ENCODE results near the gene CSMD2. TPM values are rescaled to one million over a fixed set of nuclear protein-coding genes. Genes with fewer than 3 reads are reported as not detected.

The CSMD2 gene
- total RNA-seq: not detected in 2 replicates

DNA sequence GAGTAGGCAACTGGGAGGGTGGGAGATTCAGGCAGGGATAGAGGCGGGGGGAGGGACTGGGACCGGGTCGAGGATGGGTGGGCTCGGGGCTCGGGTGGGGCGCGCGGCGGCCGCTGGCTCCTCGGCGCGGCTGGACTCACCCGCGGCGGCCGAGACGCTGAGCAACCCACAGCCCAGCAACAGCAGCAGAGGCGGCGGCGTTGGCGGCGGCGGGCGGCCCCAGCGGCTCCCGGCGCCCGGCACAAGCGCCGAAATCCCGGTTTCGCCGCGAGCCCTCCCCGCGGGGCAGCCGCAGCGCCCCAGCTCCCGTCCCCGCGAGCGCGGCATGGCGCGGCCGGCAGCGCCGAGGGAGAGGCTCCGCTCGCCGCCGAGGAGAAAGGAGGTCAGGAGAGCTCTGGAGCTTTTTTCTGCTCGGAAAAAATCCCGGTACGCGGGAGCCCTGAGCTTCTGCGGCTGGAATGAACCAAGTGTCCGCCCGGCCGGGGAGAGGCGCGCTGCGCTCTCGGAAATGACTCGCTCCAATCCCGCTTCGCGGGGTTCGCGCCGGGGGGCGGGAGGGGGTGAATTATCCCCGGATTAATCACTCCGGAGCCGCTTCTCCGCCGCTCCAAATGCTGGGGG is at the start of gene CSMD2:
TSS of gene CSMD2 (minus strand) at position 460 of the 621 bp plus-strand sequence. CDS start at position 327, 133 bp downstream.

DNA sequence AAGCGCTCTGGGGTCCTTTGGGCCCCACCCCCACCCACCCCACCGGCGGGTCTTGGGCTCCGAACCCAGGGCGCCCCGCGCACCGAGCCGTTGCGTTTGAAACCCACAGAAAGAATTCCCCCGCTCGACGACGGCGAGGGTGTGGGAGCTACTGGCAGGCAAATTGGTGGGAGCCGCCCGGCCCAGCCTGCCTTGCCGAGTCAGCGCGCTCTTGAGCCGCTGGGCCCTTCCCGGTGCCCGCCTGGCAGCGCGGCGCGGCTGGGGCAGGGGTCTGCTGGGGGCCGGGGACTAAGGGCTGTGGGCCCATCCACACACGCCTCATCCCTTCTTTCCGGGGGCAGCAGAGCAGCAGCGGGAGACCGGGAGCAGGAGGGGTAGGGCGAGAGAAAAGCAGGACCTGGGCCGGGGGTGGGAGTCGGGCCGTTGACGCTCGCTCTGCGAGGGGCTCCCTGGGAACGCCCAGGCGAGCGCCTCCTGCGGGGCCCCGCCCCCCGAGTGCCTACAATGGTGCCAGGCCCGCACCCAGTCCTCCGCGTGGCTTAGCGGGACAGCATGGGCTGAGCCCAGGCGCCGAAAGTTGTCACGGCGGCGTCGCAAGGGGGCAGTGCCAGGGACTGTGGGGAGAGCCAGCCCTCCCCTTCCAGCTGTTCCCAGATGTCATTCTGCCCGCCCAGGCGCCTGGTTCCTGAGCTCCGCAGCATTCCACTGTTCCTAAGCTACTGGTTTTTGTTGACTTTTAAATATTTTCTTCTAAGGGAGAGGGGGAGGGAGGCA is 12.0 kb upstream of the CSMD2 start, which contains the start of gene C1orf94:
TSS of gene C1orf94 (plus strand) at position 78 of the 774 bp plus-strand sequence. CDS start 883 bp downstream, outside the sequence.

DNA sequence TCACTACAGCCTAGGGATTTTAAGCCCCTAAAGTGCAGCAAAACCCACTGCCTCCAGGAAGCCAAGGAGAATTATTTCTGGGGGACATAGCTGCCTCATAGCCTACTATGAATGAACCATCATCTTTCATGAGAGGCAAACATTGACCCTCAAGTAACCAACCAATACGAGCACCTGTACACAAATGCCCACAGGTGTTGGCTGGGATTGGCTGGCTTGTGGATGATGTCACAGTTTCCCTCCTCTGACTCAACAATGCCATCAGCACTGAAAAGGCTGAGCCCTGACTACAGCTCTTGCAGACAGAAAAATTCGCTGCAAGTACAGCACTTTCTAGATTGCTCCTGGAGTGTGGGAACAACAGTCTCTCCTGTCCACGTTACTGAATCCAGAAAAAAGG is 301.3 kb downstream of the CSMD2 start, which contains the start of gene HMGB4:
TSS of gene HMGB4 (plus strand) at position 301 of the 400 bp plus-strand sequence. CDS start 113 bp downstream, outside the sequence.

DNA sequence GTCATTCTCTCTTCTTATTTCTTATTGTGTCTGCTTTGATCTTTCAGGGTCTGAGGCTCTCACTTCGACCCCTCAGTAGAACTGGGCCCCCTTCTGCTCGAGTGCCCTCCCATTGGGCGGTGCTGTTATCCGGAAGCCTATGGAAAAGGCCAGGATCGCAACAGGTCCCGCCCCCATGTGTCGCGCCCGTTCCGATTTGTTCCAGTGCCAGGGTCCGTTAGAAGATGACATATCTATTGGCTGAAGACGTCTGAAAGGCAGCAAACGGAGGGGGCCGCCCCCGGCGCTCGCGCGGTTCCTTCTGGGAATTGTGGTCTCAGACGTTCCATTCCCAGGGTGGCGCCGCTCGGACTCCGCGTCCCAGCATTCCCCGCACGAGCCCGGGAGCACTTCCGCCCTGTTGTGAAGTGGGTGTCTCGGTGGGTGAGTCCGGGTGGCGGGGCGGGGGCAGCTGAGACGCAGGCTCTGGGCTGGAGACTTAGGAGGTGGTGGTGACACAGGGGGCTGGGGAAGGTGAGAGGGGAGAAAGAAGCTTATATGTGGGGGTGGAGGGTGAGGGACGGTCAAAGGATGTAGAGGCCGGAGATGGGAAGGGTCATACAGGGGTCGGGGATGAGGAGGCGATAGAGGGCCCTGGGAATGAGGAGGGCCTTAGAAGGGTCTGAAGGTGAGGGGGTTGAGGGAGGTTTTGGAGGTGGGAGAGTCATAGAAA is 692.6 kb downstream of the CSMD2 start, which contains the start of gene ZSCAN20:
TSS of gene ZSCAN20 (plus strand) at position 377 of the 712 bp plus-strand sequence. CDS start 6,644 bp downstream, outside the sequence.

Other genes starting within 250 kb of the CSMD2 start
- gene C1orf94, start 11.7 kb upstream of the CSMD2 start, total RNA-seq: not detected in 2 replicates